H1 (cell line): ENCODE results near the gene LCA5. TPM values are rescaled to one million over a fixed set of nuclear protein-coding genes. Genes with fewer than 3 reads are reported as not detected.

ENCODE experiments used
- CTCF ChIA-PET: fragments of 300-600 bp; sonication (Branson Sonifier 250); formaldehyde crosslinking; loops from one replicate; lab custom pipeline; 2021; ENCODE audit not compliant: partially characterized antibody; lab: Charles Lee
- POLR2A ChIA-PET: fragments of 300-600 bp; sonication (Branson Sonifier 250); formaldehyde crosslinking; loops from one replicate; lab custom pipeline; 2021; ENCODE audit warnings: inconsistent platforms; ENCODE audit not compliant: partially characterized antibody; lab: Charles Lee
- DNase-seq, 2 experiments: peaks; one replicate each; pipeline versions ENCODE4 v3.0.0 to v3.0.0-alpha.2; 2010 to 2022; ENCODE audit warnings: low spot score in 2 of 2, low read depth in 1 of 2, mixed read lengths in 1 of 2
- FAIRE-seq: peaks from 2 replicates; lab custom pipeline; 2011; peaks lifted over from hg19 to GRCh38; lab: Jason Lieb, UNC
- H2AFZ ChIP-seq: 2 replicates; pipeline ENCODE4 v1.8.1; 2012; ENCODE audit warnings: low read length, inconsistent platforms
- H2AK5ac ChIP-seq: 2 replicates; pipeline ENCODE4 v1.6.1; 2013; ENCODE audit warnings: low read depth, low read length
- H2BK120ac ChIP-seq: replicated peaks from 2 replicates; pipeline ENCODE3; 2013; ENCODE audit warnings: low read depth, low read length, inconsistent platforms
- H2BK12ac ChIP-seq: 2 replicates; pipeline ENCODE4 v1.6.1; 2013; ENCODE audit warnings: low read depth, low read length
- H2BK15ac ChIP-seq: 2 replicates; pipeline ENCODE4 v1.6.1; 2013; ENCODE audit warnings: low read length
- H2BK20ac ChIP-seq: 2 replicates; pipeline ENCODE4 v1.6.1; 2013; ENCODE audit warnings: low read length
- H2BK5ac ChIP-seq: 2 replicates; pipeline ENCODE4 v1.6.1; 2013; ENCODE audit warnings: low read depth, low read length
- H3K14ac ChIP-seq: 2 replicates; pipeline ENCODE4 v1.6.1; 2013; ENCODE audit warnings: inconsistent platforms; ENCODE audit not compliant: insufficient read length
- H3K18ac ChIP-seq: 2 replicates; pipeline ENCODE4 v1.6.1; 2013; ENCODE audit warnings: low read length; ENCODE audit errors: extremely low read depth
- H3K23ac ChIP-seq: 2 replicates; pipeline ENCODE4 v1.6.1; 2013; ENCODE audit warnings: inconsistent platforms; ENCODE audit not compliant: insufficient read length
- H3K23me2 ChIP-seq: 2 replicates; pipeline ENCODE4 v1.6.1; 2013; ENCODE audit warnings: low read depth, low read length
- H3K27ac ChIP-seq: 2 replicates; pipeline ENCODE4 v1.6.1; 2011; ENCODE audit warnings: low read depth, low read length, inconsistent platforms
- H3K27me3 ChIP-seq, 4 experiments: replicated peaks in 1 of 4; 1 replicate in 1 of 4; 2 replicates in 3 of 4; pipeline versions ENCODE4 v1.6.1 to v1.8.1; 2011 to 2013; ENCODE audit warnings: low read length in 3 of 4, mild to moderate bottlenecking in 3 of 4, inconsistent platforms in 2 of 4, mixed read lengths in 2 of 4, moderate library complexity in 1 of 4; ENCODE audit not compliant: control insufficient read depth in 3 of 4, insufficient read depth in 3 of 4; ENCODE audit errors: extremely low read depth in 1 of 4
- H3K36me3 ChIP-seq, 4 experiments: 2 replicates each; pipeline versions ENCODE4 v1.6.1 to v1.8.1; 2011 to 2013; ENCODE audit warnings: mild to moderate bottlenecking in 4 of 4, low read length in 3 of 4, moderate library complexity in 2 of 4, control low read depth in 1 of 4, inconsistent platforms in 1 of 4; ENCODE audit not compliant: insufficient read depth in 4 of 4, control insufficient read depth in 2 of 4
- H3K4ac ChIP-seq: replicated peaks from 2 replicates; pipeline ENCODE3; 2013; ENCODE audit warnings: low read length, low read depth, mixed read lengths, inconsistent platforms; ENCODE audit not compliant: insufficient read length
- H3K4me1 ChIP-seq, 4 experiments: replicated peaks in 1 of 4; 1 replicate in 1 of 4; 2 replicates in 3 of 4; pipeline versions ENCODE4 v1.6.1 to v1.8.1; 2011 to 2013; ENCODE audit warnings: low read length in 3 of 4, inconsistent platforms in 2 of 4, mixed read lengths in 1 of 4; ENCODE audit not compliant: insufficient read depth in 4 of 4, control insufficient read depth in 3 of 4
- H3K4me2 ChIP-seq, 2 experiments: 2 replicates each; pipeline versions ENCODE4 v1.6.1 to v1.8.1; 2011 to 2013; ENCODE audit warnings: low read depth in 2 of 2, low read length in 2 of 2, control low read depth in 1 of 2, inconsistent platforms in 1 of 2, mild to moderate bottlenecking in 1 of 2; ENCODE audit not compliant: insufficient read depth in 1 of 2
- H3K4me3 ChIP-seq, 4 experiments: fragments of 200-600, 300-600 bp in 1 of 4; sonication (generic), shearing (Covaris generic), sonication (Bioruptor Twin) in 1 of 4; 2 replicates each; pipeline versions ENCODE4 v1.5.1 to v1.8.1; 2011 to 2016; ENCODE audit warnings: low read length in 4 of 4, low read depth in 3 of 4, control low read depth in 2 of 4, inconsistent platforms in 2 of 4, mild to moderate bottlenecking in 2 of 4, mixed read lengths in 1 of 4, moderate library complexity in 1 of 4; ENCODE audit not compliant: insufficient read depth in 2 of 4; ENCODE audit errors: extremely low read depth in 1 of 4
- H3K56ac ChIP-seq: replicated peaks from 2 replicates; pipeline ENCODE3; 2013; ENCODE audit warnings: low read depth, mild to moderate bottlenecking, mixed read lengths, low read length, inconsistent platforms; ENCODE audit not compliant: insufficient read length
- H3K79me1 ChIP-seq: 2 replicates; pipeline ENCODE4 v1.6.1; 2013; ENCODE audit warnings: low read depth, low read length, control low read depth
- H3K79me2 ChIP-seq, 2 experiments: 2 replicates each; pipeline versions ENCODE4 v1.6.1 to v1.8.1; 2012 to 2013; ENCODE audit warnings: low read length in 2 of 2, mild to moderate bottlenecking in 2 of 2, inconsistent platforms in 1 of 2; ENCODE audit not compliant: insufficient read depth in 2 of 2, control insufficient read depth in 1 of 2
- H3K9ac ChIP-seq, 4 experiments: replicated peaks in 1 of 4; 1 replicate in 1 of 4; 2 replicates in 3 of 4; pipeline versions ENCODE4 v1.6.1 to v1.8.1; 2011 to 2013; ENCODE audit warnings: low read depth in 3 of 4, low read length in 3 of 4, control low read depth in 2 of 4, mild to moderate bottlenecking in 2 of 4, moderate library complexity in 2 of 4, inconsistent platforms in 1 of 4; ENCODE audit errors: extremely low read depth in 1 of 4
- H3K9me3 ChIP-seq, 2 experiments: 2 replicates each; pipeline versions ENCODE4 v1.6.1 to v1.8.1; 2012 to 2013; ENCODE audit warnings: mild to moderate bottlenecking in 2 of 2, moderate library complexity in 2 of 2, control low read depth in 1 of 2, inconsistent platforms in 1 of 2, low read depth in 1 of 2, low read length in 1 of 2, mixed read lengths in 1 of 2; ENCODE audit not compliant: insufficient read depth in 2 of 2
- H4K20me1 ChIP-seq, 2 experiments: replicated peaks in 1 of 2; 2 replicates each; pipeline versions ENCODE3 to v1.8.1; 2011 to 2013; ENCODE audit warnings: inconsistent platforms in 2 of 2, low read length in 2 of 2, mild to moderate bottlenecking in 1 of 2; ENCODE audit not compliant: insufficient read depth in 2 of 2, control insufficient read depth in 1 of 2
- H4K5ac ChIP-seq: 2 replicates; pipeline ENCODE4 v1.6.1; 2013; ENCODE audit warnings: low read length, low read depth, mixed read lengths, inconsistent platforms; ENCODE audit not compliant: insufficient read length
- H4K8ac ChIP-seq: 2 replicates; pipeline ENCODE4 v1.8.0; 2013; ENCODE audit warnings: mild to moderate bottlenecking, moderate library complexity, low read length, inconsistent platforms; ENCODE audit not compliant: insufficient read depth; ENCODE audit errors: extremely low read depth
- H4K91ac ChIP-seq: replicated peaks from 2 replicates; pipeline ENCODE3; 2013; ENCODE audit warnings: low read length, mixed read lengths, inconsistent platforms; ENCODE audit not compliant: insufficient read length
- BACH1 ChIP-seq: IDR thresholded peaks from 2 replicates; pipeline ENCODE4 v1.6.1; 2012; ENCODE audit warnings: low read length, improper control_type of control experiment
- BCL11A ChIP-seq, 2 experiments: IDR thresholded peaks; one replicate each; pipeline ENCODE4 v1.6.1; 2011; ENCODE audit warnings: low read depth in 2 of 2, low read length in 2 of 2, mild to moderate bottlenecking in 2 of 2
- EGR1 ChIP-seq: IDR thresholded peaks from 2 replicates; pipeline ENCODE4 v1.6.1; 2011; ENCODE audit warnings: low read depth, low read length, borderline replicate concordance
- EP300 ChIP-seq, 2 experiments: IDR thresholded peaks; 1 replicate in 1 of 2; 2 replicates in 1 of 2; pipeline ENCODE4 v1.6.1; 2011 to 2012; ENCODE audit warnings: low read depth in 2 of 2, low read length in 2 of 2, mild to moderate bottlenecking in 2 of 2, borderline replicate concordance in 1 of 2, inconsistent platforms in 1 of 2, moderate library complexity in 1 of 2
- HDAC6 ChIP-seq: IDR thresholded peaks from one replicate; pipeline ENCODE4 v1.7.1; 2012; ENCODE audit warnings: low read depth, mild to moderate bottlenecking, inconsistent platforms, low read length, moderate library complexity
- JUN ChIP-seq: IDR thresholded peaks from 2 replicates; pipeline ENCODE4 v1.6.1; 2011; ENCODE audit warnings: low read depth, mild to moderate bottlenecking, improper control_type of control experiment, low read length
- MAX ChIP-seq: IDR thresholded peaks from 2 replicates; pipeline ENCODE4 v1.6.1; 2012; ENCODE audit warnings: inconsistent platforms
- POLR2AphosphoS5 ChIP-seq: IDR thresholded peaks from 2 replicates; pipeline ENCODE4 v1.6.1; 2011; ENCODE audit warnings: low read depth, low read length
- RNF2 ChIP-seq: fragments of 200-900, 300-1000 bp; sonication (generic); IDR thresholded peaks from 2 replicates; pipeline ENCODE4 v1.7.1; 2016; ENCODE audit warnings: borderline replicate concordance, low read depth, mild to moderate bottlenecking, antibody characterized with exemption, low read length; ENCODE audit not compliant: poor library complexity, severe bottlenecking; ENCODE audit errors: missing control alignments
- SAP30 ChIP-seq: fragments of 300-600 bp; sonication (generic); IDR thresholded peaks from 2 replicates; pipeline ENCODE4 v1.7.1; 2012; ENCODE audit warnings: low read length, moderate library complexity, mild to moderate bottlenecking, inconsistent platforms; ENCODE audit not compliant: insufficient read depth, insufficient replicate concordance
- SIN3A ChIP-seq, 2 experiments: IDR thresholded peaks in 1 of 2; conservative IDR thresholded peaks in 1 of 2; 2 replicates each; pipeline ENCODE4 v1.6.1; 2011 to 2012; ENCODE audit warnings: low read length in 2 of 2, improper control_type of control experiment in 1 of 2, low read depth in 1 of 2, mild to moderate bottlenecking in 1 of 2
- WGBS, 2 experiments: shearing (Covaris generic) in 1 of 2; methylation state at CpG; one replicate each; pipeline versions ENCODE4 v1.1.6 to v1.1.7; 2013 to 2015; ENCODE audit warnings: low lambda C conversion rate in 2 of 2, mixed read lengths in 2 of 2, inconsistent platforms in 1 of 2, low coverage in 1 of 2, missing lambda C conversion rate in 1 of 2; ENCODE audit not compliant: insufficient replicate concordance in 2 of 2, insufficient coverage in 1 of 2, insufficient read length in 1 of 2; ENCODE audit errors: extremely low coverage in 1 of 2, missing lambda C conversion rate in 1 of 2; 5-methylcytosine and 5-hydroxymethylcytosine counted together
- polyA plus RNA-seq, 7 experiments: library from polyadenylated mRNA; depleted of rRNA in 3 of 7; stranded (reverse) in 5 of 7; unstranded in 2 of 7; fragments of >200 nt in 5 of 7; fragments of 200-250 nt in 2 of 7; gene quantifications; 1 replicate in 5 of 7; 2 replicates in 1 of 7; 4 replicates in 1 of 7; pipeline versions ENCODE4 v1.2.1 to v1.2.3, GENCODE V29; 2011 to 2013; ENCODE audit warnings: missing spikeins in 2 of 7, mixed read lengths in 2 of 7
- total RNA-seq: library from RNA; stranded (reverse); fragmentation: NEBNext Ultra II Directional; extraction: Animal tissue kit (Norgen Biotek cat#: 25700); gene quantifications from 2 replicates; pipeline ENCODE4 v1.2.1, GENCODE V29; 2021

Gene LCA5
- total and polyA plus RNA-seq, 2 of the 8 experiments (the other 6 are each of a cell fraction or from before 2014, with no cell fraction given), result 0.44 to 3.6 TPM

- H3K79me2 ChIP-seq, result peaks cover 0 to 12% of the 10 kb centered on the region in 2 experiments; a peak in 2 of 4 replicates
- WGBS, 2 experiments, result 1% methylated on average over 9 of the region's 9 CpGs; no CpG with 5 or more reads in 1 of the 2 experiments
- peak overlapping the region; percentile 62 for H2BK12ac ChIP-seq
- no peaks in the 10 kb centered on the region for H3K36me3 ChIP-seq
- ChIA-PET POLR2A (interaction anchor here (0.8 to 1.6 kb wide), 9 partner anchors 8 to 669 kb away, joined by 3 to 9 read pairs (median 4); partner anchors contain the start of genes IRAK1BP1 and SH3BGRL2), CTCF (interaction anchor here (0.7 to 1.5 kb wide), 9 partner anchors 10 to 440 kb away, joined by 3 to 6 read pairs (median 3); partner anchors contain the start of gene SH3BGRL2)
- no peak overlapping the region for H3K14ac ChIP-seq
- peak overlapping the region; percentile 69 to 93 for H3K4me2 ChIP-seq
- H3K23ac ChIP-seq, result no peak overlapping the region
- no peaks in the 10 kb centered on the region; the same call in 1 of the 2 replicates for H3K79me1 ChIP-seq
- peak overlapping the region in 3 of 4 experiments; percentile 56 to 79 (median 60); a peak in 4 of 7 replicates for H3K9ac ChIP-seq
- H4K5ac ChIP-seq, result no peak overlapping the region
- H2BK5ac ChIP-seq, result peak overlapping the region; percentile 71; the same call in 1 of the 2 replicates
- no peaks in the 10 kb centered on the region for H4K20me1 ChIP-seq
- H3K9me3 ChIP-seq, result no peaks in the 10 kb centered on the region
- H4K91ac ChIP-seq, result no peak overlapping the region
- H2BK120ac ChIP-seq, result no peak overlapping the region
- FAIRE-seq, result no peak
- H3K27ac ChIP-seq, result 0 out of 2 replicates have a peak overlapping the region, but pooled peaks have one; percentile 53
- no peaks in the 10 kb centered on the region for H3K27me3 ChIP-seq
- H3K4ac ChIP-seq, result no peak overlapping the region
- no peak overlapping the region for H2AK5ac ChIP-seq
- H3K23me2 ChIP-seq, result peaks cover 3% of the 10 kb centered on the region; the same call in 1 of the 2 replicates
- no peak overlapping the region for H2BK20ac ChIP-seq
- DNase-seq, result no peak
- H2BK15ac ChIP-seq, result no peak overlapping the region
- H3K56ac ChIP-seq, result no peak overlapping the region
- H3K4me1 ChIP-seq, result peaks cover 0 to 3% (median 1%) of the 10 kb centered on the region in 4 experiments; a peak in 2 of 7 replicates
- H4K8ac ChIP-seq, result no peak overlapping the region
- H3K4me3 ChIP-seq, result peak overlapping the region; percentile 71 to 93 (median 91)
- peak overlapping the region; percentile 74 for H2AFZ ChIP-seq
- peak overlapping the region; percentile 29; the same call in 1 of the 2 replicates for H3K18ac ChIP-seq
- TF ChIP-seq SIN3A (conservative IDR thresholded peaks at IDR 0.05 in 1 of 2, IDR thresholded peaks at IDR 0.05 in 1 of 2; ENCODE audit: low read depth in 1 of 2, low read length in 2 of 2) (no peak; a peak in 1 of 4 replicates), EGR1 (no peak), EP300 (IDR thresholded peaks at IDR 0.05; ENCODE audit: borderline replicate concordance in 1 of 2, low read depth in 2 of 2, low read length in 2 of 2) (no peak), POLR2AphosphoS5 (no peak), HDAC6 (no peak), BCL11A (IDR thresholded peaks at IDR 0.05; ENCODE audit: low read depth in 2 of 2, low read length in 2 of 2) (no peak), JUN (no peak), SAP30 (no peak), BACH1 (no peak), RNF2 (no peak), MAX (no peak)
Measured at GRCh38 chr6:79536585-79536953, 661 bp downstream of the LCA5 start.
